ENCODE data around the gene GRIK2.

DNA sequence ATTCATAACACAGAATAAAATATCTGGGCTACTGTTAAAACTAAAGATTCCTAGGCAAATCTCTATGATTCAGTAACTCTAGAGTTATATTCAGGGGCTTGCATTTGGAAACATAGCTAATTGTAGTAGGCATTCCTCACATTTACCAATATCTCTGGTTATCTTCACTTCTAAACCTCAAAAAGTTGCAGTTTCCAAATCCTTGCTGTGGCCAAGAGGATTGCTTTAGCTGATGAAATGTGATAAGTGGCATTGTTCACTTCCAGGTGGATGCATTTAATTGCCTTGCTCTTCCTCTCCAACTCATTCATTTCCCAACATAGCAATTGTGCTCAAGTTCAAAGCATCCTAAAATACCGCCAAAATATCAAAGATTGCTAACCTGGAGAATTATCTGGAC is 246.6 kb downstream of the GRIK2 start:
- TF ChIP-seq CTCF (conservative IDR thresholded peaks at IDR 0.05; ENCODE audit: low read depth, low read length) (no peak), EZH2 (IDR thresholded peaks at IDR 0.05; ENCODE audit: low read length, unreplicated experiment) (no peak), EZH2phosphoT487 (IDR thresholded peaks at IDR 0.05; ENCODE audit: borderline replicate concordance, low read length) (no peak)
